Left hindlimb (tissue), 1 donor: Measurements from ENCODE around the gene ACKR4.
"Not testable (repeated sequence)": the region's sequence is repeated elsewhere in the genome, so short reads cannot be mapped to it uniquely, and the experiment has no call there.

ENCODE experiments used
- DNase-seq: peaks from one replicate; pipeline ENCODE4 v3.0.0-alpha.2; 2018

The ACKR4 gene

DNA sequence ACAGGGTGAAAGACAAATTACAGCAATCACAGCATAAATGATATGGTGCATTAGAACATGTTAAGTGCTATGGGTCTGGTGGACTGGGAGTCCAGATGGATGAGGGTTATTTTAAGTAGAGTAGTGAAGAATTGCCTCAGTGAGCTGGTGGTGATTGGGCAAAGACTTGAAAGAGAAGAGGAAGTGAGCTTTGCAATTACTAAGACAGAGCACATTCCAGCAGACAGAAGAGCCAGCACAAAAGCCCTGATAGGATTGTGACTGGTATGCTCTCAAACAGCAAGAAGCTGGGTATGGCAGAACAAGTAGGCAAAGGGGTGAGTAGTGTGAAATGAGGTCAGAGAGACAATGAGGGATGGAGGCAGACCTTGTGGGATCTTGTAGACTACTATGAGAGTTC, 2.1 kb upstream of the ACKR4 start:
- no peak for DNase-seq

GRCh38 chr3:132596326-132596725, 744 bp upstream of the ACKR4 start:
- no peak for DNase-seq

DNA sequence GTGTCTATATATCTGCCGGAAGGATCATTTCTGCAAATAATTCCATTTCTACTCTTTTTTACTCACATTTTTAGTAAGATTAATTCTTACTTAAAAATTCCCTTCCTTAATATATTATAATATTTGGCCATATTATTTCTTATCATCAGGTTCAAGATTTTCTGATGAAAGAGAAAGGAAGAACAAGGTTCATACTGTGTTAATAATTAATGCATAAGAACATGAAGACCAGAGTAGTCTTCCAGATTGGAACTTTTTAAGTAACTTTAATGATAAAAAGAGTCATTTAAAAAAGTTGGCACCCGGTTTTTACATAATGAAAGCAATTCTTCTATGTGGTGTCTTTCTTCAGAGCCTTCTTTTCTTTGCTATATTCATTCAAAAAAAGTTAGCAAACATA, 590 bp downstream of the ACKR4 start:
- DNase-seq, result no peak

DNA sequence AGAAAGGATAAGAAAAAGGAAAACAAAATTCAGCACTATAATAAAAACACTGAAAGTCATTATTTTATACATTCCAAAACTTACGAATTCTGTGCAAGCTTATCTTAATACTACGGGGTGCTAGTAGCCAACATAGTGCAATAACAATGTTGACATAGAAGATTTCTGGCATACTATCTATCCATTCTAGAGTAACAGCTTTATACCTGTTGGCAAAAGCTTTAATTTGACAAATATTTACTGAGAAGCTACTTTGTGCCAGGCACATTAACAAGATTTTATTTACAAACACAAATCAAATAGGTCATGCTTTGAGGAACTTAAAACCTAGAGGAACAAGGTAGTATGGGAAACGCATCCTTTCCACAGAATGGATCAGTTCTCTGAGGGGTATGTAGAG, 1.1 kb downstream of the ACKR4 start:
- no peak for DNase-seq

GRCh38 chr3:132600614-132601013, 3.5 kb downstream of the ACKR4 start:
- DNase-seq, result not testable (repeated sequence)

GRCh38 chr3:132605374-132605792, 8.3 kb downstream of the ACKR4 start:
- no peak for DNase-seq

DNA sequence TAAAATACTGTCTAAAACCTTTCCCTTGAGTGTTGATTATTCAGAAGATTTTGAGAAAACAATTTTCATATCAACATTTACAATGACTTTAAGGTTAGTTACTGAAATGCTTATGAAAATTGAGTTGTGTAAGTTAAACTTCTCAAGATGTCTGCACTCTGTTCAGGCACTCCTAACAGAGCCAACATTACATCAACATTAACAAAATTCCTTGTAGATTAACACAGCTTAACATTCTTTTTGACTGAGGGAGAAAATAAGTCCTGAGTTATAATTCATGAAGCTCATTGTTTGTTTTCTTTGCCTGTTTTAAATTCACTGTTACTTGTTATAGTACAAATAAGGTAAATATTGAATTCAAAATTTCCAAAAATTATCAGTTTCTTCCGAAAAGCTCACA, 9.0 kb downstream of the ACKR4 start:
- DNase-seq, result no peak

DNA sequence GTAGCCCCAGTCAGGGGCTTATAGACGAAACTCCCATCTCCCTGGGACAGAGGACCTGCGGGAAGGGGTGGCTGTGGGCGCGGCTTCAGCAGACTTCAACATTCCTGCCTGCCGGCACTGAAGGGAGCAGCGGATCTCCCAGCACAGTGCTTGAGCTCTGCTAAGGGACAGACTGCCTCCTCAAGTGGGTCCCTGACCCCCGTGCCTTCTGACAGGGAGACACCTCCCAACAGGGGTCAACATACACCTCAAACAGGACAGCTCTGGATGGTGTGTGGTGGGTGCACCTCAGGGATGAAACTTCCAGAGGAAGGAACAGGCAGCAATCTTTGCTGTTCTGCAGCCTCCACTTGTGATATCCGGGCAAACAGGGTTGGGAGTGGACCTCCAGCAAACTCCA, 9.6 kb downstream of the ACKR4 start:
- not testable (repeated sequence) for DNase-seq

GRCh38 chr3:132615301-132615700, 18.2 kb downstream of the ACKR4 start:
- not testable (repeated sequence) for DNase-seq

DNA sequence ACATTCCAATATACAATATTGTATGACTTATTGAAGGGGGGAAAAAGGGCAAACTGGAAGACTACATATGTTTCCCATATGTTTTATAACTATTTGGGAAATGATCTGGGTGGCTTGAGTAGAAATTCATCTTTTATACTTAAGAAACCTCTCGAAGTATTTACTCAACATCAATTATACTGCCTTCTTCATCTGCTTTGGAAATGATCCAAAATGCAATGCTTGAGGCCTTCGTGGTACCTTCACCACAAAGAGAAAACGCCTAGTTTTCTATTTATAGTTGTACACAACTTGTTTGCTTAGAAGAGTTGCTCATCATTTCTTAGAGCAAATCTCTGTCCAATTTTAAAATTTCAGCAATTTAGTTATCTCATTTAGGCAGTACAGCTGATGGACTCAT, 18.8 kb downstream of the ACKR4 start:
- DNase-seq, result no peak

GRCh38 chr3:132616780-132617179, 19.7 kb downstream of the ACKR4 start:
- no peak for DNase-seq

DNA sequence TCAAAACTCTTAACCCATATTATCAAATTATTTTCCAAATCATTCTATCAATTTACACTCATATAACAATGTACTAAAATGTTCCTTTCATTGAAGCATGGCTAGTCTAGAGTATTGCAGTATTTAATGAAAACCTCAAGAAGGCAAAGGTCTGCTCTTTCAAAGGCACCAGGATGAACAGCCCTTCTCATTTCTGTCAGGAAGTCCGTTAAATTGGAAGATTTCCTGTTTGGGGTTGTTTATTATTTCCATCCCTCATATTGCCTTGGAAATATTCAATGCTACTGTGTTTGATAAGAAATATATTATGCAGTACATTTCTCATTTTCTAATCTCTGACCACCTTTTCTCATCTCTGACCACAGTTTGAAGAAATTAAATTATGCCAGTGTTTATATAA, 25.1 kb downstream of the ACKR4 start:
- no peak for DNase-seq

DNA sequence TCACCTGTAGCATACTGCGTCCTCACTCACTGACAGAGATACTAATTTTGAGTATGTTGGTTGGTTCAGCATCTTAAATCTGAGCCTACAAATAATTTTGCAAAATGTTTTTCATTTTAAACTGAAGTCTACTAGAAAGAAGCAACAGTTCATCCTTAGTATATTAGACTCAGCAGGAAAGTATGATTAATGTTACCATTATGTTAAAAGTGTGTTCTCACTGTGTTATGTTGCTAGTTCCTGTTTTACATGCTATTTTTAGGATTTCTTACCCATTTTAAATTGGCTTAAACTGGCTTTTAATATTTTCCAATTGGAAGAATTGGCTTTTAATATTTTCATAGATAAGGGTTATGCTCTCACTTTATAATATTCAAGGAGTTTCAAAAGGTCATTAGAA, 25.7 kb downstream of the ACKR4 start:
- DNase-seq, result no peak

GRCh38 chr3:132623646-132624045, 26.6 kb downstream of the ACKR4 start:
- no peak for DNase-seq

- DNase-seq, result no peak
Observed at GRCh38 chr3:132624790-132625189, 27.7 kb downstream of the ACKR4 start.

DNA sequence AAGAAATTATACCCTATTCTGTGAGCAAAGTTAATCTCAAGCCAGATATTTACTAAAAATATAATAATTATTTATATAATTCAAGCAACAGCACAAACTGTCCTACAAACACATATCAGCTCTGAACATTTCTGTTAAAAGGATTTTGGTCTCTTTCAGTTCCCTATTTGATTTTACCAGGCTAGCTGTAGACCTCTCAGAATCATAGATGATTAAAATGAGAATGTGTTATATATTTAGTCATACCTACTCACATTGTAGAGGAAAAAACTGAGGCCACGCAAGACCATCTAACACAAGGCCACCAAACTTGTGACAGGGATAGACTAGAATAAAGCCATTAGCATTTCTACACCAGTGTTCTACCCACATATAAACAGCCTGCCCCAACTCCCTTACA, 28.5 kb downstream of the ACKR4 start:
- no peak for DNase-seq

- DNase-seq, result no peak
Observed at GRCh38 chr3:132626955-132627354, 29.9 kb downstream of the ACKR4 start.

DNA sequence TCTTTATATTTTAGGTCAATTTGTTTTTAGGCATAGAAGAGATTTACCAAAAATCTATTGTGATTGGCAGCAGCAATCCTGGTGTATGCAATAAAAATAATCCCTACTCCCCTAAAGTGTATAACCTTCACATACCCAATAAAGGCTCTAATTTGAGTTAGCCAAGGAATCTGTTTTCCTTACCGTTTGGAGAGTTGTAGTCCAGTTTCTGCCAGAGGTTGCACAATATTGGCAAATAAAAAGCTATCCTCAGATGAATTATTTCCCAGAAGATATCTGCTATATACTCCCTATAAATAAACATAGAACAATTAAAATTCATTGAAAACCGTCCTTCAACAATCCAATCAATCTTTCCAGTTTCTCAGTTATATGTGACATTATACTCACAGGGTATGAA, 31.1 kb downstream of the ACKR4 start:
- no peak for DNase-seq

- DNase-seq, result no peak
Observed at GRCh38 chr3:132629928-132630327, 32.9 kb downstream of the ACKR4 start.

DNA sequence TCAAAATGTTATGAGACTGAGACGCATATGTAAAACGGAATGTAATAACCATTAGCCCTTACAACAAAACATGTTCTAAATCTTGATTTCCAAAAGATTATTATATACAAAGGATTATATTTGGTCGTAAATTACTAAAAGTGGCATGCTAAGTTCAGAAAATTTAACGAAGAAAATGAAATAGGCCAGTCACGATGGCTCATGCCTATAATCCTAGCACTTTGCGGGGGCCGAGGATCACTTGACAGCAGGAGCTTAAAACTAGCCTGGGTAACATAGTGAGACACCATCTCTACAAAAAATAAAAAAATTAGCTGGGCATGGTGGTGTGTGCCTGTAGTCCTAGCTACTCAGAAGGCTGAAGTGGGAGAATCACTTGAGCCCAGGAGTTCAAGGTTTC, 33.5 kb downstream of the ACKR4 start:
- DNase-seq, result no peak

- no peak for DNase-seq
Observed at GRCh38 chr3:132635052-132635451, 38.0 kb downstream of the ACKR4 start.

- DNase-seq, result no peak
Observed at GRCh38 chr3:132637590-132637989, 40.5 kb downstream of the ACKR4 start.

- no peak for DNase-seq
Observed at GRCh38 chr3:132638706-132639105, 41.6 kb downstream of the ACKR4 start.

DNA sequence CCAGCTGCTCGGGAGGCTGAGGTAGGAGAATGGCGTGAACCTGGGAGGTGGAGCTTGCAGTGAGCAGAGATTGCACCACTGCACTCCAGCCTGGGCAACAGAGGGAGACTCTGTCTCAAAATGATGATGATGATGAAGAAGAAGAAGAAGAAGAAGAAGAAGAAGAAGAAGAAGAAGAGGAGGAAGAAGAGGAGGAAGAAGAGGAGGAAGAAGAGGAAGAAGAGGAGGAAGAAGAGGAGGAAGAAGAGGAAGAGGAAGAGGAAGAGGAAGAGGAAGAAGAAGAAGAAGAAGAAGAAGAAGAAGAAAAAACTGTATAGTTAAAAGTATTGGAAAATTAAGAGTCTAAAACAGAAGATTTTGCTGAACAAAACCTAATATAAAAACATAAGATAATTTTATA, 44.4 kb downstream of the ACKR4 start:
- DNase-seq, result not testable (repeated sequence)

GRCh38 chr3:132641837-132642538, 44.9 kb downstream of the ACKR4 start:
- no peak for DNase-seq

DNA sequence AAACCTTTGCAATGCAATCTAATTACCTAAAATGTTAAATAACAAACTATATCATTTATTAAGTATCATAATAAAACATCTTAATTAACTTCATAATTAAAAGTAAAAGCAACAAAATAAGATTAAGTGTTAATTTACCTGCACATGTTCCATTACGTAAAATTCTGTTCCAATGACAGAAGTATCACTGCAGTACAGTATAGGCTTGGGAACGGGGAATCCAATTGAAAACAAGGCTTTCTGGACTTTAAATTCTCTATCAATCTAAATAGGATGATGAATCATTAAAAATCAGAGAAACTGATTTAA, 45.4 kb downstream of the ACKR4 start:
- no peak for DNase-seq
